ENCODE results near the gene PTS. TPM values are rescaled to one million over a fixed set of nuclear protein-coding genes. Genes with fewer than 3 reads are reported as not detected.

The PTS gene
- total RNA-seq, 1 experiment from 2014 or later, result 48.6 TPM

GRCh38 chr11:112241486-112241885, 15.3 kb downstream of the PTS start:
- Histone ChIP-seq H3K4me2 (ENCODE audit: insufficient read depth, insufficient read length, low read length) (no peak overlapping the region), H3K79me2 (ENCODE audit: insufficient read depth, low read length) (no peaks in the 10 kb centered on the region), H3K27me3 (ENCODE audit: insufficient read depth, low read length) (no peaks in the 10 kb centered on the region), H2BK15ac (ENCODE audit: low read depth, low read length) (no peak overlapping the region), H3K23me2 (ENCODE audit: insufficient read length, low read depth, low read length, poor library complexity, severe bottlenecking) (no peaks in the 10 kb centered on the region), H3K56ac (ENCODE audit: insufficient read length, low read depth, low read length) (no peak overlapping the region), H4K8ac (replicated peaks; ENCODE audit: insufficient read length, low read depth, low read length) (no peak overlapping the region), H3K4me1 (ENCODE audit: insufficient read depth, low read length) (no peaks in the 10 kb centered on the region), H4K91ac (ENCODE audit: insufficient read length, low read depth, low read length) (no peak overlapping the region), H2BK12ac (ENCODE audit: insufficient read length, low read depth, low read length) (no peak overlapping the region), H4K20me1 (ENCODE audit: control insufficient read depth, insufficient read depth, insufficient read length) (no peaks in the 10 kb centered on the region), H3T11ph (ENCODE audit: low read length) (no peak overlapping the region), H3K9me3 (ENCODE audit: control insufficient read depth, low read depth, low read length) (no peaks in the 10 kb centered on the region), H2AFZ (ENCODE audit: low read length) (no peak overlapping the region), H3K14ac (ENCODE audit: insufficient read depth, low read length) (no peak overlapping the region), H2AK5ac (ENCODE audit: insufficient read length, low read length) (no peak overlapping the region), H2BK5ac (ENCODE audit: insufficient read length, low read length) (no peak overlapping the region), H4K5ac (ENCODE audit: insufficient read length, low read depth, low read length) (no peak overlapping the region), H3K18ac (ENCODE audit: insufficient read length, low read depth, low read length) (no peak overlapping the region), H3K79me1 (ENCODE audit: insufficient read depth, low read depth, low read length, poor library complexity, severe bottlenecking) (no peaks in the 10 kb centered on the region), H2BK20ac (ENCODE audit: low read depth, low read length, poor library complexity, severe bottlenecking) (no peak overlapping the region), H2BK120ac (ENCODE audit: low read depth, low read length, poor library complexity, severe bottlenecking) (no peak overlapping the region), H3K23ac (ENCODE audit: insufficient read length, low read depth, low read length) (no peak overlapping the region), H3K9ac (ENCODE audit: extremely low read depth, insufficient read length, low read length) (no peak overlapping the region), H3K27ac (ENCODE audit: insufficient read length, low read depth, low read length) (no peak overlapping the region), H3K4ac (ENCODE audit: low read depth, low read length) (no peak overlapping the region)
- Mint-ChIP-seq H3K9me3 (peaks cover 3 to 19% of the 10 kb centered on the region in 2 experiments; a peak in 3 of 5 replicates), H3K27me3 (ENCODE audit: low read depth) (peaks cover 19% of the 10 kb centered on the region), H3K4me1 (no peaks in the 10 kb centered on the region), H3K27ac (no peak overlapping the region), H3K36me3 (ENCODE audit: insufficient read depth in 1 of 3, low read depth in 3 of 3) (peaks cover 11 to 50% (median 42%) of the 10 kb centered on the region in 3 experiments; a peak in 6 of 7 replicates), H3K4me3 (no peak overlapping the region)
- no peak for DNase-seq
- no CpG with 5 or more reads among the region's 3 CpGs for WGBS (ENCODE audit: extremely low coverage, insufficient read length, low lambda C conversion rate)
- no peak for TF ChIP-seq CTCF (conservative IDR thresholded peaks at IDR 0.05)

All from H9 (cell line).